A549 (cell line): ENCODE results near the gene BDH1. TPM values are rescaled to one million over a fixed set of nuclear protein-coding genes. Genes with fewer than 3 reads are reported as not detected.

Experiments
- ATAC-seq, 2 experiments: fragments of 200-7000 bp in 1 of 2; fragments of >200 bp in 1 of 2; cut with Nextera tagmentation in 1 of 2; cut with Tn5 transposase in 1 of 2; 3 replicates each; pipeline versions ENCODE4 v1.8.0 to v1.9.1; 2018 to 2020; ENCODE audit warnings: mild to moderate bottlenecking in 1 of 2, moderate library complexity in 1 of 2
- CTCF ChIA-PET: fragments of 300-600 bp; sonication (Branson Sonifier 250); formaldehyde crosslinking; extraction: SDS; loops from one replicate; lab custom pipeline; 2021; ENCODE audit warnings: antibody characterized with exemption, inconsistent platforms; lab: Yijun Ruan, JAX
- POLR2A ChIA-PET: fragments of 350-600 bp; formaldehyde crosslinking; extraction: SDS; loops from one replicate; lab custom pipeline; 2021; ENCODE audit warnings: antibody characterized with exemption, inconsistent platforms; lab: Yijun Ruan, JAX
- DNase-seq, 2 experiments: peaks; one replicate each; pipeline versions ENCODE4 v3.0.0 to v3.0.0-alpha.2; 2011 to 2016; ENCODE audit warnings: low read depth in 1 of 2, low spot score in 1 of 2
- FAIRE-seq: peaks from 2 replicates; lab custom pipeline; 2011; peaks lifted over from hg19 to GRCh38; lab: Jason Lieb, UNC
- H3K27ac ChIP-seq, 2 experiments: fragments of >200 bp; sonication (Bioruptor Twin); formaldehyde crosslinking; 3 replicates each; pipeline ENCODE4 v1.5.1; 2016 to 2017
- H3K4me1 ChIP-seq: fragments of >200 bp; sonication (Bioruptor Twin); formaldehyde crosslinking; 3 replicates; pipeline ENCODE4 v1.6.1; 2016
- H3K4me2 ChIP-seq: fragments of >200 bp; sonication (Bioruptor Twin); formaldehyde crosslinking; 3 replicates; pipeline ENCODE4 v1.6.1; 2016
- H3K4me3 ChIP-seq: fragments of >200 bp; sonication (Bioruptor Twin); formaldehyde crosslinking; 3 replicates; pipeline ENCODE4 v1.5.1; 2016
- H3K9me3 ChIP-seq: fragments of >200 bp; sonication (Bioruptor Twin); formaldehyde crosslinking; 3 replicates; pipeline ENCODE4 v1.6.1; 2016
- BHLHE40 ChIP-seq: IDR thresholded peaks from 2 replicates; pipeline ENCODE4 v1.6.1; 2012; ENCODE audit warnings: low read depth, low read length, inconsistent platforms
- CBX2 ChIP-seq: fragments of 200-600 bp; sonication (generic); IDR thresholded peaks from 2 replicates; pipeline ENCODE4 v1.6.1; 2016; ENCODE audit warnings: low read depth, mild to moderate bottlenecking, borderline replicate concordance
- CBX8 ChIP-seq: fragments of 200-600 bp; sonication (generic); IDR thresholded peaks from 2 replicates; pipeline ENCODE4 v1.6.1; 2016
- CHD4 ChIP-seq: fragments of 200-600 bp; sonication (generic); IDR thresholded peaks from 2 replicates; pipeline ENCODE4 v1.6.1; 2016; ENCODE audit warnings: antibody characterized with exemption, mild to moderate bottlenecking, borderline replicate concordance
- EHF ChIP-seq: fragments of 250-450 bp; sonication (Bioruptor Pico); IDR thresholded peaks from 2 replicates; pipeline ENCODE4 v1.5.0; 2020; ENCODE audit warnings: mild to moderate bottlenecking
- EP300 ChIP-seq, 2 experiments: fragments of >200 bp; sonication (Bioruptor Twin); formaldehyde crosslinking; IDR thresholded peaks; 2 replicates in 1 of 2; 3 replicates in 1 of 2; pipeline ENCODE4 v1.6.1; 2016 to 2017
- GATA3 ChIP-seq: IDR thresholded peaks from 2 replicates; pipeline ENCODE4 v1.6.1; 2012; ENCODE audit warnings: borderline replicate concordance
- HDAC2 ChIP-seq: fragments of 200-600 bp; sonication (generic); IDR thresholded peaks from 2 replicates; pipeline ENCODE4 v1.6.1; 2016
- HEYL ChIP-seq: fragments of 250-450 bp; sonication (Bioruptor Pico); IDR thresholded peaks from 2 replicates; pipeline ENCODE4 v1.8.0; 2021; ENCODE audit warnings: mild to moderate bottlenecking, moderate library complexity
- HOXB5 ChIP-seq: fragments of 250-450 bp; sonication (Bioruptor Pico); IDR thresholded peaks from 2 replicates; pipeline ENCODE4 v1.5.0; 2020; ENCODE audit warnings: mild to moderate bottlenecking, moderate library complexity
- KDM5A ChIP-seq: fragments of 200-600 bp; sonication (generic); IDR thresholded peaks from 2 replicates; pipeline ENCODE4 v1.6.1; 2016; ENCODE audit warnings: antibody characterized with exemption, mild to moderate bottlenecking
- POLR2A ChIP-seq: IDR thresholded peaks from 2 replicates; pipeline ENCODE4 v1.6.1; 2012; ENCODE audit warnings: mild to moderate bottlenecking, low read length
- POLR2AphosphoS2 ChIP-seq: conservative IDR thresholded peaks from 2 replicates; pipeline ENCODE4 v1.6.1; 2012; ENCODE audit warnings: low read length, improper control_type of control experiment, inconsistent platforms
- RAD21 ChIP-seq, 2 experiments: fragments of >200 bp in 1 of 2; sonication (Bioruptor Twin) in 1 of 2; formaldehyde crosslinking in 1 of 2; IDR thresholded peaks in 1 of 2; conservative IDR thresholded peaks in 1 of 2; 2 replicates in 1 of 2; 3 replicates in 1 of 2; pipeline ENCODE4 v1.6.1; 2012 to 2018; ENCODE audit warnings: inconsistent platforms in 1 of 2
- RARB ChIP-seq: fragments of 250-450 bp; sonication (Bioruptor Pico); IDR thresholded peaks from 2 replicates; pipeline ENCODE4 v1.8.0; 2021; ENCODE audit warnings: mild to moderate bottlenecking, moderate library complexity
- RCOR1 ChIP-seq: fragments of 150-350 bp; IDR thresholded peaks from 2 replicates; pipeline ENCODE4 v1.6.1; 2014; ENCODE audit warnings: antibody characterized with exemption, low read length, low read depth
- SMC3 ChIP-seq: fragments of >200 bp; sonication (Bioruptor Twin); formaldehyde crosslinking; IDR thresholded peaks from 3 replicates; pipeline ENCODE4 v1.6.1; 2018; ENCODE audit warnings: inconsistent platforms
- ZC3H11A ChIP-seq: fragments of 450-650 bp; IDR thresholded peaks from 2 replicates; pipeline ENCODE4 v1.6.1; 2014; ENCODE audit warnings: antibody characterized with exemption, mild to moderate bottlenecking
- ZNF302 ChIP-seq: fragments of 250-450 bp; sonication (Bioruptor Pico); IDR thresholded peaks from 2 replicates; pipeline ENCODE4 v1.9.0; 2021; ENCODE audit warnings: inconsistent platforms, mild to moderate bottlenecking, moderate library complexity
- ZSCAN20 ChIP-seq: fragments of 250-450 bp; sonication (Bioruptor Pico); IDR thresholded peaks from 2 replicates; pipeline ENCODE4 v1.8.0; 2022; ENCODE audit warnings: mild to moderate bottlenecking, moderate library complexity
- WGBS: methylation state at CpG from one replicate; pipeline ENCODE4 v1.1.6; 2017; ENCODE audit errors: missing lambda C conversion rate; 5-methylcytosine and 5-hydroxymethylcytosine counted together
- polyA plus RNA-seq, 4 experiments: library from polyadenylated mRNA; depleted of rRNA in 3 of 4; stranded (reverse); fragments of >200 nt; fragmentation: RNase III in 1 of 4; extraction: RNeasy Plus Mini Kit Qiagen cat#74134 plus additional on column Dnase treatment in 1 of 4; gene quantifications; 2 replicates in 3 of 4; 3 replicates in 1 of 4; pipeline ENCODE4 v1.2.3, GENCODE V29; 2011 to 2017
- TF ChIP-seq, protein P1 (sequence below): fragments of 450-650 bp; IDR thresholded peaks from 2 replicates; pipeline ENCODE4 v1.6.1; 2014; ENCODE audit warnings: antibody characterized with exemption
- TF ChIP-seq, protein P2 (sequence below): fragments of >200 bp; sonication (Bioruptor Twin); formaldehyde crosslinking; IDR thresholded peaks from 2 replicates; pipeline ENCODE4 v1.6.1; 2016
- TF ChIP-seq, protein P3 (sequence below): IDR thresholded peaks from 2 replicates; pipeline ENCODE4 v1.6.1; 2012; ENCODE audit warnings: low read depth, borderline replicate concordance
- TF ChIP-seq, protein P4 (sequence below): fragments of 250-450 bp; sonication (Bioruptor Pico); IDR thresholded peaks from 2 replicates; pipeline ENCODE4 v1.5.0; 2020; ENCODE audit warnings: low read depth, mild to moderate bottlenecking, moderate library complexity

BDH1 gene
- polyA plus RNA-seq, 2 of the 4 experiments (the other 2 are of a cell fraction), result 3.1 to 4.6 TPM

DNA sequence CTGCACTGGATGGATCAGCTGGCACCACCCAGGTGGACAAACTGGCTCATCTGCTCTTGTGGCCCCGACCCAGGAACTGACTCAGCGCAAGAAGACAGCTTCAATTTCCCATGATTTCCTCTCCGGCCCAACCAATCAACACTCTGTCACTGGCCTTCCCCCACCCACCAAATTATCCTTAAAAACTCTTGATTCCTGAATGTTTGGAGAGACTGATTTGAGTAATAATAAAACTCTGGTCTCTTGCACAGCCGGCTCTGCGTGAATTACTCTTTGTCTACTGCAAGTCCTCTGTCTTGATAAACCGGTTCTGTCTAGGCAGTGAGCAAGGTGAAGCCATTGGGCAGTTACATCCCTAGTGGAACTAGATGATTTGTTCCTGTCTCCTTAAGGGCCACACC is 16.1 kb downstream of the BDH1 start:
- POLR2A ChIA-PET, result no interaction called here
- H3K9me3 ChIP-seq, result no peaks in the 10 kb centered on the region
- no peak overlapping the region for H3K27ac ChIP-seq
- DNase-seq, result no peak
- WGBS, result 95% methylated on average over 6 of the region's 6 CpGs
- H3K4me3 ChIP-seq, result no peak overlapping the region
- FAIRE-seq, result no peak
- no peak for TF ChIP-seq EP300 (IDR thresholded peaks at IDR 0.05)
- TF ChIP-seq BHLHE40, result no peak
- TF ChIP-seq, protein P1, sequence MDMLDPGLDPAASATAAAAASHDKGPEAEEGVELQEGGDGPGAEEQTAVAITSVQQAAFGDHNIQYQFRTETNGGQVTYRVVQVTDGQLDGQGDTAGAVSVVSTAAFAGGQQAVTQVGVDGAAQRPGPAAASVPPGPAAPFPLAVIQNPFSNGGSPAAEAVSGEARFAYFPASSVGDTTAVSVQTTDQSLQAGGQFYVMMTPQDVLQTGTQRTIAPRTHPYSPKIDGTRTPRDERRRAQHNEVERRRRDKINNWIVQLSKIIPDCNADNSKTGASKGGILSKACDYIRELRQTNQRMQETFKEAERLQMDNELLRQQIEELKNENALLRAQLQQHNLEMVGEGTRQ, result no peak
- TF ChIP-seq KDM5A, result no peak
- TF ChIP-seq POLR2A, result no peak
- TF ChIP-seq, protein P2, sequence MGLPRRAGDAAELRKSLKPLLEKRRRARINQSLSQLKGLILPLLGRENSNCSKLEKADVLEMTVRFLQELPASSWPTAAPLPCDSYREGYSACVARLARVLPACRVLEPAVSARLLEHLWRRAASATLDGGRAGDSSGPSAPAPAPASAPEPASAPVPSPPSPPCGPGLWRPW, result no peak
- no peak for TF ChIP-seq GATA3
- no peak for TF ChIP-seq ZSCAN20 (CRISPR knock-in tag)
- no peak for TF ChIP-seq HEYL (CRISPR knock-in tag)
- no peak for TF ChIP-seq CBX2
- TF ChIP-seq RAD21 (conservative IDR thresholded peaks at IDR 0.05 in 1 of 2, IDR thresholded peaks at IDR 0.05 in 1 of 2), result no peak
- TF ChIP-seq ZNF302 (CRISPR knock-in tag), result no peak
- no peak for TF ChIP-seq HOXB5
- no peak for TF ChIP-seq HDAC2
- TF ChIP-seq RCOR1, result no peak
- no peak for TF ChIP-seq SMC3
- no peak overlapping the region for H3K4me2 ChIP-seq
- CTCF ChIA-PET, result no interaction called here
- no peaks in the 10 kb centered on the region for H3K4me1 ChIP-seq
- ATAC-seq, result no peak

DNA sequence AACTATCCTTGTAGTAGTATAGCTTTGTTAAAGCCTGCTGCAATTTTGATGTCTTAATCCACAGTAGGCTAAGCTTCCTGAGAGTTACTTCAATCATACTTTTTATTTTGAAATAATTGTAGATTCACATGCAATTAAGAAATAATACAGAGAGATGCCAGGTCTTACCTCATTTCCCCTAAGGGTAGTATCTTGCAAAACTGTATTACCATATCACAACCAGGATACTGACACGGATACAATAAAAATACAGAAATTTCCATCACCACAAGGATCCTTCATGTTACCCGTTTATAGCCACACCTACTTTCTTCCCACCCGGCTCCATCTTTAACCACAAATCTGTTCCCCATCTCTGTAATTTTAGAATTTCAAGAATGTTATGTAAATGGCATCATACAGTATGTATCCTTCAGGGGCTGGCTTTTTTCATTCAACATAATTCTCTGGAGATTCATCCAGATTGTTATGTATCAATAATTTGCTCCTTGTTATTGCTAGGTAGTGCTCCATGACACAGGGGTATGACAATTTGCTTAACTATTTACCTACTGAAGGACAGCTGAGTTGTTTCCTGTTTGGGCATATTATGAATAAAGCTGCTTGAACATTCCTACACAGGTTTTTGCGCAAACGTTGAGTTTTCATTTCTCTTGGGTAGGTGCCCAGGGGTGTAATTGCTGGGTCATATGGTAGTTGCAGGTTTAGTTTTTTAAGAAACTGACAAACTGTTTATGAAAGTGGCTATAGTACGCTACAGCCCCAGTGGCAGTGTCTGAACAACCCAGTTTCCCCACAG is 21.6 kb downstream of the BDH1 start:
- POLR2A ChIA-PET, result no interaction called here
- DNase-seq (no peak), FAIRE-seq (no peak), ATAC-seq (no peak)
- TF ChIP-seq, protein P3, sequence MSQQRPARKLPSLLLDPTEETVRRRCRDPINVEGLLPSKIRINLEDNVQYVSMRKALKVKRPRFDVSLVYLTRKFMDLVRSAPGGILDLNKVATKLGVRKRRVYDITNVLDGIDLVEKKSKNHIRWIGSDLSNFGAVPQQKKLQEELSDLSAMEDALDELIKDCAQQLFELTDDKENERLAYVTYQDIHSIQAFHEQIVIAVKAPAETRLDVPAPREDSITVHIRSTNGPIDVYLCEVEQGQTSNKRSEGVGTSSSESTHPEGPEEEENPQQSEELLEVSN, result no peak
- TF ChIP-seq HDAC2, result no peak
- no peaks in the 10 kb centered on the region for H3K9me3 ChIP-seq
- 61% methylated on average over 6 of the region's 6 CpGs for WGBS
- no peak overlapping the region for H3K4me3 ChIP-seq
- no peak overlapping the region for H3K27ac ChIP-seq
- no peak overlapping the region for H3K4me2 ChIP-seq
- H3K4me1 ChIP-seq, result no peaks in the 10 kb centered on the region
- CTCF ChIA-PET, result interaction anchor here (0.6 to 1.0 kb wide), 2 partner anchors 9 to 20 kb away, joined by 3 read pairs; no protein-coding TSS in a partner anchor

DNA sequence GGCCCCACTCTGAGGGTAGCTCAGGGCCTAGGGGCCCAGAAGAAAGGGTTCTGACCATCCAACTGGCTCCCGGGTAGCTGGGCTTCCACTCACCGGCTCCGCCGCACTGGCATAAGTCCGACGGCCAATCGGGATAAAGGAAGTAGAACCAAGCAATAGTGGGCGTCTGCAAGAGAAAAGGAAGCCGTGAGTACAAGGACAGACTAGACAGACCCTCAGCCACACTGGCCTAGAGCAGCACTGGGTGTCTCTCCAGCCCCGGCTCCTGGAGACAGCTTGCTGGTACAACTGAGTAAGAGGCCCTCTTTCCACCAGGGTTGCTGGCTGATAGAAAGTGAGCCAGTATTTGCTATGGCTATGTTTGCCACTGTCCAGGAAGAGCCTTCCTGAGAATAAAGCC is 22.4 kb downstream of the BDH1 start:
- ATAC-seq (no peak), DNase-seq (no peak)
- CTCF ChIA-PET, result interaction anchor here (0.6 to 0.9 kb wide), 3 partner anchors 8 to 255 kb away, joined by 3 to 5 read pairs (median 4); no protein-coding TSS in a partner anchor
- Histone ChIP-seq H3K4me2 (no peak overlapping the region), H3K9me3 (no peaks in the 10 kb centered on the region)
- no peak for TF ChIP-seq CHD4
- TF ChIP-seq, all 56 proteins: peak for 0
- FAIRE-seq, result no peak
- no peak overlapping the region for H3K4me3 ChIP-seq
- no peaks in the 10 kb centered on the region for H3K4me1 ChIP-seq
- POLR2A ChIA-PET, result no interaction called here
- WGBS, result 94% methylated on average over 10 of the region's 10 CpGs
- H3K27ac ChIP-seq, result no peak overlapping the region

DNA sequence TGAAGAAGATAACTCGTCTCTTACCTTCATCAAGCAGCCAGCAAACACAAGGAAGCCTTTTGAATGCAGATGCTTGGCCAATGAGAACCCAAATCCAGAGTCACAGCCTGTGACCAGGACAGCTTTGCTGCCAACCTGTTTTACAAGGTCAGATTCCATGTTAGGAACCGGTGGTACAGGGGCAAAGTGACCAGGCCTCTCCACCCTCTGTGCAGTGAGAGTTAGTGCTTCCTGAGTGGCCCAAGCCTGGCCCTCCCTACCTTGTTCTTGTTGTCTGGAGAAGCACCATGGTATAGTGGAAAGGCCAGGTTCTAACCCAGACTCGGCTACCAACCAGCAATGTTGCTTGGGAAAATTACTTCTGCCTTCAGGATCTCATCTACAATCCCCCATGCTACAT is 23.4 kb downstream of the BDH1 start:
- no peaks in the 10 kb centered on the region for H3K9me3 ChIP-seq
- no peak for FAIRE-seq
- TF ChIP-seq, protein P1, result no peak
- TF ChIP-seq RCOR1 (no peak), RAD21 (conservative IDR thresholded peaks at IDR 0.05 in 1 of 2, IDR thresholded peaks at IDR 0.05 in 1 of 2) (no peak), EHF (CRISPR knock-in tag) (no peak), CBX8 (no peak), POLR2AphosphoS2 (no peak), ZC3H11A (no peak), KDM5A (no peak), ZSCAN20 (CRISPR knock-in tag) (no peak), GATA3 (no peak), RARB (no peak), HOXB5 (no peak)
- TF ChIP-seq, protein P3, result no peak
- TF ChIP-seq, protein P4, sequence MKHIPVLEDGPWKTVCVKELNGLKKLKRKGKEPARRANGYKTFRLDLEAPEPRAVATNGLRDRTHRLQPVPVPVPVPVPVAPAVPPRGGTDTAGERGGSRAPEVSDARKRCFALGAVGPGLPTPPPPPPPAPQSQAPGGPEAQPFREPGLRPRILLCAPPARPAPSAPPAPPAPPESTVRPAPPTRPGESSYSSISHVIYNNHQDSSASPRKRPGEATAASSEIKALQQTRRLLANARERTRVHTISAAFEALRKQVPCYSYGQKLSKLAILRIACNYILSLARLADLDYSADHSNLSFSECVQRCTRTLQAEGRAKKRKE (CRISPR knock-in tag), result no peak
- TF ChIP-seq, all 56 proteins: peak for 0
- no peak for DNase-seq
- POLR2A ChIA-PET, result no interaction called here
- Histone ChIP-seq H3K4me2 (no peak overlapping the region), H3K4me3 (no peak overlapping the region), H3K27ac (no peak overlapping the region), H3K4me1 (no peaks in the 10 kb centered on the region)
- CTCF ChIA-PET, result interaction anchor here (0.7 to 1.0 kb wide), 2 partner anchors 10 to 11 kb away, joined by 3 read pairs; no protein-coding TSS in a partner anchor
- no peak for ATAC-seq
- 76% methylated on average over 3 of the region's 3 CpGs for WGBS
